HCT116 (cell line): ENCODE data around the gene STYXL1. TPM values are rescaled to one million over a fixed set of nuclear protein-coding genes. Genes with fewer than 3 reads are reported as not detected.
A peak's percentile ranks its signal among the peaks of the same experiment; 100 is the strongest.

Experiments
- ATAC-seq: fragments of 200-7000 bp; cut with Tn5 transposase; 2 replicates; pipeline ENCODE4 v1.9.1; 2020; ENCODE audit warnings: mild to moderate bottlenecking, moderate library complexity
- BruUV-seq: library from RNA; stranded (reverse); fragments of 400-500 nt; replicated peaks from 2 replicates; lab custom pipeline; 2021; lab: Mats Ljungman, UMichigan
- CTCF ChIA-PET: fragments of 300-600 bp; sonication (Branson Sonifier 250); formaldehyde crosslinking; loops from one replicate; lab custom pipeline; 2021; ENCODE audit warnings: antibody characterized with exemption; lab: Charles Lee
- POLR2A ChIA-PET: fragments of 300-600, 350-600 bp; sonication (Branson Sonifier 250); formaldehyde crosslinking; loops from one replicate; lab custom pipeline; 2021; ENCODE audit warnings: antibody characterized with exemption; lab: Charles Lee
- RAD21 ChIA-PET, 2 experiments: fragments of 300-600 bp; sonication (Branson Sonifier 250); formaldehyde crosslinking; loops; one replicate each; lab custom pipeline; 2023; ENCODE audit warnings: low total read pairs in 2 of 2; ENCODE audit not compliant: uncharacterized antibody in 2 of 2, unreplicated experiment in 2 of 2, low non-redundant PET in 1 of 2; lab: Charles Lee
- DNase-seq: peaks from one replicate; pipeline ENCODE4 v3.0.0-alpha.2; 2010; ENCODE audit warnings: low read depth, low spot score
- H2AFZ ChIP-seq: fragments of 200-600 bp; shearing (Covaris generic), sonication (generic); 2 replicates; pipeline ENCODE4 v1.6.1; 2017; ENCODE audit warnings: low read depth, mixed run types, mixed read lengths, antibody characterized with exemption, low read length; ENCODE audit not compliant: poor library complexity, severe bottlenecking
- H3K27ac ChIP-seq: 2 replicates; pipeline ENCODE4 v1.5.1; 2012; ENCODE audit warnings: low read depth, low read length
- H3K27me3 ChIP-seq: fragments of 200-600 bp; sonication (generic); 2 replicates; pipeline ENCODE4 v1.6.1; 2016; ENCODE audit warnings: mixed run types, low read length, mixed read lengths; ENCODE audit not compliant: insufficient read depth
- H3K36me3 ChIP-seq, 2 experiments: fragments of 200-500 bp in 1 of 2; fragments of 200-600 bp in 1 of 2; sonication (Bioruptor generic) in 1 of 2; sonication (generic) in 1 of 2; 2 replicates each; pipeline versions ENCODE4 v1.5.1 to v1.6.1; 2014 to 2016; ENCODE audit warnings: low read length in 2 of 2, inconsistent platforms in 1 of 2, mixed read lengths in 1 of 2, mixed run types in 1 of 2; ENCODE audit not compliant: insufficient read depth in 2 of 2, control insufficient read depth in 1 of 2
- H3K4me1 ChIP-seq, 2 experiments: fragments of 200-600 bp in 1 of 2; sonication (generic) in 1 of 2; 2 replicates each; pipeline versions ENCODE4 v1.5.1 to v1.6.1; 2012 to 2017; ENCODE audit warnings: low read length in 2 of 2, inconsistent platforms in 1 of 2, mild to moderate bottlenecking in 1 of 2, mixed read lengths in 1 of 2, mixed run types in 1 of 2, moderate library complexity in 1 of 2; ENCODE audit not compliant: insufficient read depth in 2 of 2, control insufficient read depth in 1 of 2
- H3K4me2 ChIP-seq: fragments of 200-600 bp; sonication (generic); 2 replicates; pipeline ENCODE4 v1.6.1; 2017; ENCODE audit warnings: mixed run types, low read length, mixed read lengths
- H3K4me3 ChIP-seq, 2 experiments: fragments of 200-600 bp in 1 of 2; sonication (generic) in 1 of 2; replicated peaks in 1 of 2; 2 replicates each; pipeline ENCODE4 v1.5.1; 2011 to 2016; ENCODE audit warnings: low read length in 2 of 2, control low read depth in 1 of 2, low read depth in 1 of 2, mild to moderate bottlenecking in 1 of 2, mixed read lengths in 1 of 2, mixed run types in 1 of 2
- H3K79me2 ChIP-seq: fragments of 200-600 bp; sonication (generic); 2 replicates; pipeline ENCODE4 v1.6.1; 2017; ENCODE audit warnings: mild to moderate bottlenecking, mixed run types, low read length, moderate library complexity, mixed read lengths; ENCODE audit not compliant: insufficient read depth
- H3K9ac ChIP-seq: fragments of 200-600 bp; sonication (generic); 2 replicates; pipeline ENCODE4 v1.6.1; 2016; ENCODE audit warnings: low read length, mixed read lengths
- H3K9me2 ChIP-seq: fragments of 200-600 bp; sonication (generic), shearing (Covaris generic); 2 replicates; pipeline ENCODE4 v1.6.1; 2017; ENCODE audit warnings: mixed run types, mild to moderate bottlenecking, moderate library complexity; ENCODE audit not compliant: insufficient read depth
- H3K9me3 ChIP-seq, 2 experiments: fragments of 200-500 bp in 1 of 2; fragments of 200-600 bp in 1 of 2; sonication (Bioruptor generic) in 1 of 2; sonication (generic) in 1 of 2; 2 replicates each; pipeline ENCODE4 v1.6.1; 2014 to 2017; ENCODE audit warnings: low read length in 2 of 2, mixed read lengths in 2 of 2, inconsistent platforms in 1 of 2, low read depth in 1 of 2, mild to moderate bottlenecking in 1 of 2, mixed run types in 1 of 2, moderate library complexity in 1 of 2; ENCODE audit not compliant: control insufficient read depth in 1 of 2, insufficient read depth in 1 of 2
- H4K20me1 ChIP-seq: fragments of 200-600 bp; sonication (generic), shearing (Covaris generic); 2 replicates; pipeline ENCODE4 v1.6.1; 2017; ENCODE audit warnings: mixed run types, mild to moderate bottlenecking, moderate library complexity; ENCODE audit not compliant: insufficient read depth
- CBX3 ChIP-seq: IDR thresholded peaks from 2 replicates; pipeline ENCODE4 v1.6.1; 2012; ENCODE audit warnings: low read depth
- EZH2 ChIP-seq: fragments of 200-600 bp; sonication (generic); IDR thresholded peaks from 2 replicates; pipeline ENCODE4 v1.6.1; 2017; ENCODE audit warnings: antibody characterized with exemption, mixed run types
- EZH2phosphoT487 ChIP-seq: fragments of 200-600 bp; IDR thresholded peaks from 2 replicates; pipeline ENCODE4 v1.6.1; 2018; ENCODE audit warnings: antibody characterized with exemption, borderline replicate concordance
- MAX ChIP-seq: IDR thresholded peaks from 2 replicates; pipeline ENCODE4 v1.6.1; 2012
- POLR2AphosphoS5 ChIP-seq: IDR thresholded peaks from 2 replicates; pipeline ENCODE4 v1.6.1; 2011; ENCODE audit warnings: mild to moderate bottlenecking, low read depth, low read length, moderate library complexity
- SIN3A ChIP-seq: IDR thresholded peaks from 2 replicates; pipeline ENCODE4 v1.6.1; 2012; ENCODE audit warnings: low read depth
- SRF ChIP-seq: IDR thresholded peaks from 2 replicates; pipeline ENCODE4 v1.6.1; 2012; ENCODE audit warnings: low read depth
- YY1 ChIP-seq: IDR thresholded peaks from 2 replicates; pipeline ENCODE4 v1.6.1; 2011; ENCODE audit warnings: low read length, low read depth, moderate library complexity, mild to moderate bottlenecking; ENCODE audit not compliant: insufficient replicate concordance; ENCODE audit errors: extremely low read depth
- ZFX ChIP-seq: fragments of 450-650 bp; IDR thresholded peaks from 2 replicates; pipeline ENCODE4 v1.6.1; 2017
- intact Hi-C: fragments of 100-400 bp; cut with micrococcal nuclease; formaldehyde crosslinking; loops from 2 replicates; pipeline ENCODE4 v1.10.0; 2022
- total RNA-seq: library from RNA; stranded (reverse); gene quantifications from one replicate; pipeline ENCODE4 v1.2.1, GENCODE V29; 2021; ENCODE audit not compliant: unreplicated experiment
- TF ChIP-seq, protein P1 (sequence below): IDR thresholded peaks from 2 replicates; pipeline ENCODE4 v1.6.1; 2011; ENCODE audit warnings: mild to moderate bottlenecking, low read length, moderate library complexity; ENCODE audit not compliant: insufficient replicate concordance; ENCODE audit errors: extremely low read depth
- TF ChIP-seq, protein P2 (sequence below): IDR thresholded peaks from 2 replicates; pipeline ENCODE4 v1.6.1; 2012

STYXL1 gene
- total RNA-seq, 1 experiment from 2014 or later: 32.5 TPM

DNA sequence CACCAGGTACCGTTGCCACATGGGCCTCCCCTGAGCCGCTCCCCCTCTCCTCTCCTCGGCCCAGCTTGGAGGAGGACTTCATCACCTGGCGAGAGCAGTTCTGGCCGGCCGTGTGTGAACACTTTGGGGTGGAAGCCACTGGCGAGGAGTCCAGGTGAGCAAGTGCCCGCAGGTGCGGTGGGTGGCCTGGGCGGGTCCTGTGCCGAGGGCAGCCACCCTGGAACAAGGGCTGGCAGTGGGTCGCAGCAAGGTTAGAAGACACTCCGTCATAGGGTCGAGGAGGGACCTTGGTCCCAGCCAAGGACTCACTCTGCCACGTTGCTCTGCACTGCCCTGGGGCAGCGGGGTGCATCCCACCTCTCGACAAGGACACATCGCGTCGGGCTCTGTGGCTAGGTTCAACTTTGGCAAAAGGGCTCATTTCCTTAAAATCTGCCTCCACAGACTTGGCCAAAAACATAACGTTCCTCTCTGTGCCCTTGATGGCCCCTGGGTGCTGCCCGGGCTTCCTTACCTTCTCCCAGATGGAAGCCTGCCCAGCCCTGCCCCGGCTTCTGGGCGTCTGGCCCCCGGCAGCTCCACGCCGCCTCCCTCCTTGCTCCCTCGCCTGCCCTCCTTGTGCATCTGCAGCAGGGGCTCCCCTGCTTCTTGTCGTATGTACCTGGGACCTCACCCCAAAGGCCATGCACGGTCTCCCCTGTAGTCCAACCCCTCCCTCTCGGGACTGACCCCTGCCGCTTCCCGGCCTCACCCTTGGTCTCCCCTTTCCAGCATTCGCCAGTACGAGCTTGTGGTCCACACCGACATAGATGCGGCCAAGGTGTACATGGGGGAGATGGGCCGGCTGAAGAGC, 66.1 kb downstream of the STYXL1 start:
- no peak overlapping the region for H3K4me3 ChIP-seq
- no peak overlapping the region for H3K9ac ChIP-seq
- no peaks in the 10 kb centered on the region for H3K27me3 ChIP-seq
- H3K79me2 ChIP-seq: no peaks in the 10 kb centered on the region
- H2AFZ ChIP-seq: no peak overlapping the region
- H3K36me3 ChIP-seq: peaks cover 0 to 9% of the 10 kb centered on the region in 2 experiments; a peak in 2 of 4 replicates
- ChIA-PET POLR2A (no interaction called here), CTCF (no interaction called here), RAD21 (interaction anchor here in 1 of 2 experiments (0.6 kb wide), 1 partner anchor 102 kb away, joined by 4 read pairs; no protein-coding TSS in a partner anchor)
- H3K9me2 ChIP-seq: no peaks in the 10 kb centered on the region
- DNase-seq (no peak), ATAC-seq (peak; percentile 19; the same call in 1 of the 2 replicates)
- no peaks in the 10 kb centered on the region for H3K9me3 ChIP-seq
- H3K27ac ChIP-seq: no peak overlapping the region
- BruUV-seq: no TSS peak
- H4K20me1 ChIP-seq: no peaks in the 10 kb centered on the region
- no peak overlapping the region for H3K4me2 ChIP-seq
- H3K4me1 ChIP-seq: peaks cover 0 to 13% of the 10 kb centered on the region in 2 experiments; a peak in 3 of 4 replicates
- TF ChIP-seq EZH2: no peak
- peak; percentile 18; the same call in 1 of the 2 replicates for TF ChIP-seq POLR2AphosphoS5
- intact Hi-C loops: no loop called here

- Histone ChIP-seq H3K27me3 (no peaks in the 10 kb centered on the region), H3K79me2 (no peaks in the 10 kb centered on the region), H2AFZ (no peak overlapping the region), H3K4me2 (no peak overlapping the region), H3K4me1 (peaks cover 0 to 13% of the 10 kb centered on the region in 2 experiments; a peak in 3 of 4 replicates), H4K20me1 (no peaks in the 10 kb centered on the region), H3K9me2 (no peaks in the 10 kb centered on the region), H3K36me3 (peaks cover 0 to 6% of the 10 kb centered on the region in 2 experiments; a peak in 2 of 4 replicates), H3K27ac (no peak overlapping the region), H3K9me3 (no peaks in the 10 kb centered on the region), H3K4me3 (no peak overlapping the region), H3K9ac (no peak overlapping the region)
- DNase-seq (no peak), ATAC-seq (no peak)
- RAD21 ChIA-PET: interaction anchor here in 1 of 2 experiments (0.6 kb wide), 1 partner anchor 102 kb away, joined by 4 read pairs; no protein-coding TSS in a partner anchor
- no TSS peak for BruUV-seq
- intact Hi-C loops: no loop called here
- CTCF ChIA-PET: no interaction called here
- TF ChIP-seq EZH2phosphoT487 (no peak), EZH2 (no peak), YY1 (no peak), CBX3 (no peak), MAX (no peak), ZFX (no peak), SIN3A (no peak), SRF (no peak)
- TF ChIP-seq, protein P1, sequence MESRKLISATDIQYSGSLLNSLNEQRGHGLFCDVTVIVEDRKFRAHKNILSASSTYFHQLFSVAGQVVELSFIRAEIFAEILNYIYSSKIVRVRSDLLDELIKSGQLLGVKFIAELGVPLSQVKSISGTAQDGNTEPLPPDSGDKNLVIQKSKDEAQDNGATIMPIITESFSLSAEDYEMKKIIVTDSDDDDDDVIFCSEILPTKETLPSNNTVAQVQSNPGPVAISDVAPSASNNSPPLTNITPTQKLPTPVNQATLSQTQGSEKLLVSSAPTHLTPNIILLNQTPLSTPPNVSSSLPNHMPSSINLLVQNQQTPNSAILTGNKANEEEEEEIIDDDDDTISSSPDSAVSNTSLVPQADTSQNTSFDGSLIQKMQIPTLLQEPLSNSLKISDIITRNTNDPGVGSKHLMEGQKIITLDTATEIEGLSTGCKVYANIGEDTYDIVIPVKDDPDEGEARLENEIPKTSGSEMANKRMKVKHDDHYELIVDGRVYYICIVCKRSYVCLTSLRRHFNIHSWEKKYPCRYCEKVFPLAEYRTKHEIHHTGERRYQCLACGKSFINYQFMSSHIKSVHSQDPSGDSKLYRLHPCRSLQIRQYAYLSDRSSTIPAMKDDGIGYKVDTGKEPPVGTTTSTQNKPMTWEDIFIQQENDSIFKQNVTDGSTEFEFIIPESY: no peak
- TF ChIP-seq, protein P2, sequence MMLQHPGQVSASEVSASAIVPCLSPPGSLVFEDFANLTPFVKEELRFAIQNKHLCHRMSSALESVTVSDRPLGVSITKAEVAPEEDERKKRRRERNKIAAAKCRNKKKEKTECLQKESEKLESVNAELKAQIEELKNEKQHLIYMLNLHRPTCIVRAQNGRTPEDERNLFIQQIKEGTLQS: no peak
- POLR2A ChIA-PET: no interaction called here
Measured at GRCh38 chr7:75981203-75981452, 66.7 kb downstream of the STYXL1 start.
